GM12872 (cell line): Measurements from ENCODE around the gene KLC3.

Experiments
- TF ChIP-seq, protein P1 (sequence below): IDR thresholded peaks from 3 replicates; pipeline ENCODE4 v1.5.1; 2011; ENCODE audit warnings: low read depth, mild to moderate bottlenecking, low read length, moderate library complexity; ENCODE audit not compliant: insufficient read depth

Gene KLC3

DNA sequence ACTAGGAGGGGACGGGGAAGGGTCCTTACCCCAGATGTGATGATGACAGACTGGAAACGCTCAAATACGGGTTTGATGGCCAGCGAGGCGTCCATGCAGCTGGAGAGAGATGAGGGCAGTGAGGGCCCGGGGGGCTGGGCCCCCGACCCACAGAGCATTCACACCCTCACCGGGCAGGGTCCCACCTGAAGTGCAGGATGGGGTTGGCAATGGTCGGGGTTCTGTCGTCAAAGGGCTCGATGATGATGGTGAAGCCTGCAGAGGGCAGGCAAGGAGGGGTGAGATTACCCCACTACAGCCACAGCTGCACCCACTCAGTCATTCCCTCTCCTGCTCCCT lies 16.9 kb downstream of the KLC3 start:
- TF ChIP-seq, protein P1, sequence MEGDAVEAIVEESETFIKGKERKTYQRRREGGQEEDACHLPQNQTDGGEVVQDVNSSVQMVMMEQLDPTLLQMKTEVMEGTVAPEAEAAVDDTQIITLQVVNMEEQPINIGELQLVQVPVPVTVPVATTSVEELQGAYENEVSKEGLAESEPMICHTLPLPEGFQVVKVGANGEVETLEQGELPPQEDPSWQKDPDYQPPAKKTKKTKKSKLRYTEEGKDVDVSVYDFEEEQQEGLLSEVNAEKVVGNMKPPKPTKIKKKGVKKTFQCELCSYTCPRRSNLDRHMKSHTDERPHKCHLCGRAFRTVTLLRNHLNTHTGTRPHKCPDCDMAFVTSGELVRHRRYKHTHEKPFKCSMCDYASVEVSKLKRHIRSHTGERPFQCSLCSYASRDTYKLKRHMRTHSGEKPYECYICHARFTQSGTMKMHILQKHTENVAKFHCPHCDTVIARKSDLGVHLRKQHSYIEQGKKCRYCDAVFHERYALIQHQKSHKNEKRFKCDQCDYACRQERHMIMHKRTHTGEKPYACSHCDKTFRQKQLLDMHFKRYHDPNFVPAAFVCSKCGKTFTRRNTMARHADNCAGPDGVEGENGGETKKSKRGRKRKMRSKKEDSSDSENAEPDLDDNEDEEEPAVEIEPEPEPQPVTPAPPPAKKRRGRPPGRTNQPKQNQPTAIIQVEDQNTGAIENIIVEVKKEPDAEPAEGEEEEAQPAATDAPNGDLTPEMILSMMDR: no peak

DNA sequence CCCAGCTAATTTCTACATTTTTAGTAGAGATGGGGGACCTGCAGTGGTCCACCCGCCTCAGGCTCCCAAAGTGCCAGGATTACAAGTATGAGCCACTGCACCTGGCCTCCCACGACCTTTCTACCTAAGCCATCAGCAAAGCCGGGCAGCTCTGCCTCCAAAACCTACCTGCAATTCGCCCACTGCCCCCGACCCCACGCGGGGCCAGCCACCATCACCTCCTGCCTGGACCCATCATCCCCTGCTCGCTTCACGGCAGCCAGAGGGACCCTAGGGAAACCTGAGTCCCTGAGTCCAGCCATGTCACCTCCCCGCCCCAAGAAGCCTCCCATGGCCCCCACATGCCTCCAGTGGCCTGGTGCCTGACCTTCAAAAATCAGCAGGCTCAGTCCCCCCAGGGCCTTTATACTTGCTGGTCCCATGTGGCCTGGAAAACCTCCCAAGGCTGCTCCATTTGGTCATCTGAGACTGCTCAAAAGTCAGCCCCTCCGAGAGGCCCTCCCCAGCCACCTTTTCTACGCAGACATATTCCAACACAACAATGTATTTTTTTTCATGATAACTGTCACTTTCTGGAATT lies 17.8 kb downstream of the KLC3 start:
- TF ChIP-seq, protein P1: no peak

DNA sequence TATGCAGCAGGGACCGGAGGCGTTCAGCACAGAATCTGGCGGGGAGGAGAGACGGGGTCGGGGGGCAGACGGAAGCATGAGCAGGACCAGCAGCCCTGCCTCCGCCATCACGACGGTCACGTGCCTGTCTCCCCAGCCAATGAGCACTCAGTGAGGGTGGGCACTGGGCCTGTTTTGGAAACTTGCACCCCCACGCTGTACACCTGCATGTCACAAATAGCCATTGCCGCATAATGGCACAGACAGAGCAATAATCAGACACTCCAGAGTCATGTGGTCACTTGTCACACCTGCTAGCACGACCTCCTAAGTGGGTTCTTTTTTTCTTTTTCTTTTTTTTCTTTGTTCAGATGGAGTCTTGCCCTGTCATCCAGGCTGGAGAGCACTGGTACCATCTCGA lies 21.1 kb downstream of the KLC3 start:
- TF ChIP-seq, protein P1: no peak

DNA sequence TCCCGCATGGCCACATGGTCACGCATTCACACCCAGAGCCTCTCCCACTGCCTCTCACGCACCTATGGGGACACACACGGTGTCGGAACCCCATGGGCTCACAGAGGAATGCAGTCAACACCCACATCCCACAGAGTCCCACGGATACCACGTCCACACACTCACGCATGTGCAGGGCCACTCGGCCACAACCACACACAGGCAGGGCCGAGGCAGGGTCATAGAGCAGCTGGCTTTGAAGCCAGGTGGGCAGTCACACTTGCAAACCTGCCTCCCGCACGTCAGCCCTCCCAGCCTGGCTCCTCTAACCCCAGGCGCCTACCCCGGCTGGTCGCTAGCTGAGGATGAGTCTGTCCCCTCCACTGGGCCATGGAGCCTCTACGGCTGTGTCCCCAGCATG lies 21.7 kb downstream of the KLC3 start:
- TF ChIP-seq, protein P1: no peak

DNA sequence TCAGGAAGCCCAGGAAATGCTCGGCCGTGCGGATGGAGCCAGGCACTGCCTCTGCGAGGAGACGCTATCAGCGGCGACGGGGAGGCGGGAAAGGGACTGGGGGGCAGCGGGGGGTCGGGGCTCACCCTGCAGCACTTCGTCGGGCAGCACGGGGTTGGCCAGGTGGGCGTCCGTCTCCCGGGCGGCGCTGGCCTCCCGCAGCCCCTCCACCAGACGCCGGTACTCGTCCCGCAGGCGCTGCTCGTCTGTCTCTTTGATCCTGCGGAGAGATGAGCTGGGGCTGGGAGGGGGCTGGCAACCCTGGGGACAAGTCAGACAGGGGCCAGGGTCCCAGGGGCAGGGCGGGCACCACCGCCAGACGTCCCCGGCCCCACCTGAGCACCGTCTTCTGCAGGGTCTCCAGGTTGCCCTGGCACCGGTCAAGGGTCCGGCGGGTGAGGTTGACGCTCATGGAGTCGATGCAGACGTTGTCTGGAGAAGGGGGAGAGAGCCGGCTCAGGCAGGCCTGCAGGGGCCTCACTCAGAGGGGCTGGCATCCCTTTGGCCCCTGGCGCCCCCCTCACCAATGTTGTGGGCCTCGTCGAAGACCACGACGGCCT lies 23.4 kb downstream of the KLC3 start:
- TF ChIP-seq, protein P1: no peak

DNA sequence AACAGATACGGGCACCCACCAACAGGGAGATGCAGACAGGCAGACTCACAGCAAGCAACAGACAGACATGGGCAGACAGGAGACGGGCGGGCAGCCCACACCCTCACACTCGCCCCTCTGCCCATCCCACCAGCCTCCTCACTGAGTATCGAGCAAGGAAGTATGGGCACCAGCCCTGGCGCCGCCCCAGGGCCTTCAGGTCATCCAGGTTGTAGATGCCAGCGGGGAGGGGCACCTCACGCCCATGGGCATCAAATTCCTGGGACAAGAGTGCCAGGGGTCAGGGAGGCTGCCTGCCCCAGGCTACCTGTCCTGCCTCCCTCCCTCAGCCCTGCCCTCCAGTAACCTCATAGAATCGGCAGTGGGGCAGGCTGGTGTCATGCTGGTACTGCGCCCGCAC lies 24.1 kb downstream of the KLC3 start:
- TF ChIP-seq, protein P1: no peak

DNA sequence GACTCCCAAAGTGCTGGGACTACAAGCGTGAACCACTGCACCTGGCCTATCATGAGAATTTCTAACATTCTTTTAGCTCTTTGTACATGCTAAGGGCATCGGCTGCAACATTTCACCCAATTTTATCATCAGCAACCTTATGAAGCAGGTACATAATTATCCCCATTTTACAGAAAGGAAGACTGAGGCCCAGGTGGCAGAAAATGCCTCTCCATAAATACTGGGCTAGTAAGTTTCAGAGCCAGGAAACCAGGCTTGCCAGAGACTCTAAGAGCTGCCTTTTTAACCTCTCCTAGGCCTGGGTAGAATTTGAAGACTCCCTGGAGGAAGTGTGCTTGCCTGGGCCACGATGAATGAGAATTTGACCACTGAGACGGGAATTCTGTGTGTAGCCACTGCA lies 27.6 kb downstream of the KLC3 start:
- TF ChIP-seq, protein P1: no peak
